Islet precursor cell (in vitro differentiated cells): ENCODE data around the gene ZBTB7A.
A peak's percentile ranks its signal among the peaks of the same experiment; 100 is the strongest.

Experiments used
- DNase-seq: peaks from one replicate; pipeline ENCODE4 v3.0.0-alpha.2; 2018

ZBTB7A gene

GRCh38 chr19:4066682-4067395 is at the start of gene ZBTB7A:
Gene ZBTB7A (minus strand): TSS chr19:4066899. CDS start chr19:4055232, 11,667 bp downstream.
- peak; percentile 89 for DNase-seq

GRCh38 chr19:4115818-4116385 is 49.2 kb upstream of the ZBTB7A start:
- DNase-seq: no peak

- DNase-seq: no peak
Measured at GRCh38 chr19:4115050-4115817, 48.5 kb upstream of the ZBTB7A start.

GRCh38 chr19:4114181-4114580 is 47.5 kb upstream of the ZBTB7A start:
- DNase-seq: no peak

- no peak for DNase-seq
Measured at GRCh38 chr19:4113398-4114088, 46.8 kb upstream of the ZBTB7A start.

- DNase-seq: no peak
Measured at GRCh38 chr19:4112367-4112766, 45.7 kb upstream of the ZBTB7A start.

- no peak for DNase-seq
Measured at GRCh38 chr19:4109626-4109945, 42.9 kb upstream of the ZBTB7A start.

GRCh38 chr19:4108767-4109625 is 42.3 kb upstream of the ZBTB7A start:
- DNase-seq: no peak

- no peak for DNase-seq
Measured at GRCh38 chr19:4103080-4103433, 36.4 kb upstream of the ZBTB7A start.

- DNase-seq: no peak
Measured at GRCh38 chr19:4102339-4103079, 35.8 kb upstream of the ZBTB7A start.

GRCh38 chr19:4101496-4101770 is 34.7 kb upstream of the ZBTB7A start:
- no peak for DNase-seq

- DNase-seq: no peak
Measured at GRCh38 chr19:4100647-4101495, 34.2 kb upstream of the ZBTB7A start.

GRCh38 chr19:4099041-4099764 is 32.5 kb upstream of the ZBTB7A start:
- no peak for DNase-seq

- DNase-seq: no peak
Measured at GRCh38 chr19:4098493-4098892, 31.8 kb upstream of the ZBTB7A start.

- no peak for DNase-seq
Measured at GRCh38 chr19:4097501-4097900, 30.8 kb upstream of the ZBTB7A start.

GRCh38 chr19:4096049-4096892 is 29.6 kb upstream of the ZBTB7A start:
- no peak for DNase-seq

- no peak for DNase-seq
Measured at GRCh38 chr19:4095488-4095844, 28.8 kb upstream of the ZBTB7A start.

- DNase-seq: no peak
Measured at GRCh38 chr19:4094761-4095487, 28.2 kb upstream of the ZBTB7A start.

- no peak for DNase-seq
Measured at GRCh38 chr19:4094291-4094690, 27.6 kb upstream of the ZBTB7A start.
